Measurements from ENCODE around the gene STPG2.

The STPG2 gene

GRCh38 chr4:97819294-97819693 lies 324.0 kb downstream of the STPG2 start:
- Histone ChIP-seq H3K36me3 (ENCODE audit: control insufficient read depth, insufficient read depth, low read length) (no peaks in the 10 kb centered on the region), H3K9me3 (ENCODE audit: control insufficient read depth, low read length) (no peaks in the 10 kb centered on the region), H3K27ac (ENCODE audit: low read depth, low read length, severe bottlenecking) (no peak overlapping the region), H3K4me3 (ENCODE audit: extremely low read depth, insufficient read depth, low read length, poor library complexity, severe bottlenecking) (no peak overlapping the region), H3K4me1 (ENCODE audit: control insufficient read depth, insufficient read depth, low read length, poor library complexity, severe bottlenecking) (no peaks in the 10 kb centered on the region)
- WGBS, 2 experiments (ENCODE audit: insufficient coverage in 2 of 2) = no CpG with 5 or more reads among the region's 1 CpG

GRCh38 chr4:97812768-97813167 lies 330.5 kb downstream of the STPG2 start:
- H3K4me3 ChIP-seq (ENCODE audit: extremely low read depth, insufficient read depth, low read length, poor library complexity, severe bottlenecking) = no peak overlapping the region
- H3K9me3 ChIP-seq (ENCODE audit: control insufficient read depth, low read length) = no peaks in the 10 kb centered on the region
- 95 to 100% methylated on average over 1 of the region's 1 CpG for WGBS, 2 experiments (ENCODE audit: insufficient coverage in 2 of 2)
- no peaks in the 10 kb centered on the region for H3K36me3 ChIP-seq (ENCODE audit: control insufficient read depth, insufficient read depth, low read length)
- no peaks in the 10 kb centered on the region for H3K4me1 ChIP-seq (ENCODE audit: control insufficient read depth, insufficient read depth, low read length, poor library complexity, severe bottlenecking)
- H3K27ac ChIP-seq (ENCODE audit: low read depth, low read length, severe bottlenecking) = no peak overlapping the region

GRCh38 chr4:97786306-97786920 lies 356.9 kb downstream of the STPG2 start:
- Histone ChIP-seq H3K4me1 (ENCODE audit: control insufficient read depth, insufficient read depth, low read length, poor library complexity, severe bottlenecking) (no peaks in the 10 kb centered on the region), H3K9me3 (ENCODE audit: control insufficient read depth, low read length) (no peaks in the 10 kb centered on the region), H3K27ac (ENCODE audit: low read depth, low read length, severe bottlenecking) (no peak overlapping the region), H3K36me3 (ENCODE audit: control insufficient read depth, insufficient read depth, low read length) (no peaks in the 10 kb centered on the region), H3K4me3 (ENCODE audit: extremely low read depth, insufficient read depth, low read length, poor library complexity, severe bottlenecking) (no peak overlapping the region)
- WGBS, 2 experiments (ENCODE audit: insufficient coverage in 2 of 2) = 100% methylated on average over 1 of the region's 3 CpGs

- no peaks in the 10 kb centered on the region for H3K9me3 ChIP-seq (ENCODE audit: control insufficient read depth, low read length)
- H3K27ac ChIP-seq (ENCODE audit: low read depth, low read length, severe bottlenecking) = no peak overlapping the region
- no peak overlapping the region for H3K4me3 ChIP-seq (ENCODE audit: extremely low read depth, insufficient read depth, low read length, poor library complexity, severe bottlenecking)
- no peaks in the 10 kb centered on the region for H3K4me1 ChIP-seq (ENCODE audit: control insufficient read depth, insufficient read depth, low read length, poor library complexity, severe bottlenecking)
- H3K36me3 ChIP-seq (ENCODE audit: control insufficient read depth, insufficient read depth, low read length) = no peaks in the 10 kb centered on the region
- 86 to 95% methylated on average over 10 of the region's 10 CpGs for WGBS, 2 experiments (ENCODE audit: insufficient coverage in 2 of 2)
Measured at GRCh38 chr4:97778174-97778573, 365.1 kb downstream of the STPG2 start.

- WGBS, 2 experiments (ENCODE audit: insufficient coverage in 2 of 2) = 100% methylated on average over 1 of the region's 2 CpGs
- Histone ChIP-seq H3K4me3 (ENCODE audit: extremely low read depth, insufficient read depth, low read length, poor library complexity, severe bottlenecking) (no peak overlapping the region), H3K36me3 (ENCODE audit: control insufficient read depth, insufficient read depth, low read length) (no peaks in the 10 kb centered on the region), H3K27ac (ENCODE audit: low read depth, low read length, severe bottlenecking) (no peak overlapping the region), H3K4me1 (ENCODE audit: control insufficient read depth, insufficient read depth, low read length, poor library complexity, severe bottlenecking) (no peaks in the 10 kb centered on the region), H3K9me3 (ENCODE audit: control insufficient read depth, low read length) (no peaks in the 10 kb centered on the region)
Measured at GRCh38 chr4:97774347-97774989, 368.8 kb downstream of the STPG2 start.

GRCh38 chr4:97770222-97770621 lies 373.1 kb downstream of the STPG2 start:
- no peaks in the 10 kb centered on the region for H3K9me3 ChIP-seq (ENCODE audit: control insufficient read depth, low read length)
- 92 to 94% methylated on average over 1 of the region's 1 CpG for WGBS, 2 experiments (ENCODE audit: insufficient coverage in 2 of 2)
- no peaks in the 10 kb centered on the region for H3K4me1 ChIP-seq (ENCODE audit: control insufficient read depth, insufficient read depth, low read length, poor library complexity, severe bottlenecking)
- no peak overlapping the region for H3K27ac ChIP-seq (ENCODE audit: low read depth, low read length, severe bottlenecking)
- H3K4me3 ChIP-seq (ENCODE audit: extremely low read depth, insufficient read depth, low read length, poor library complexity, severe bottlenecking) = no peak overlapping the region
- H3K36me3 ChIP-seq (ENCODE audit: control insufficient read depth, insufficient read depth, low read length) = no peaks in the 10 kb centered on the region

GRCh38 chr4:97762115-97762512 lies 381.2 kb downstream of the STPG2 start:
- 40% methylated on average over 1 of the region's 1 CpG; no CpG with 5 or more reads in 1 of the 2 experiments for WGBS, 2 experiments (ENCODE audit: insufficient coverage in 2 of 2)
- H3K27ac ChIP-seq (ENCODE audit: low read depth, low read length, severe bottlenecking) = peak overlapping the region; percentile 26
- no peaks in the 10 kb centered on the region for H3K36me3 ChIP-seq (ENCODE audit: control insufficient read depth, insufficient read depth, low read length)
- no peak overlapping the region for H3K4me3 ChIP-seq (ENCODE audit: extremely low read depth, insufficient read depth, low read length, poor library complexity, severe bottlenecking)
- H3K4me1 ChIP-seq (ENCODE audit: control insufficient read depth, insufficient read depth, low read length, poor library complexity, severe bottlenecking) = peaks cover 3% of the 10 kb centered on the region
- H3K9me3 ChIP-seq (ENCODE audit: control insufficient read depth, low read length) = no peaks in the 10 kb centered on the region

GRCh38 chr4:97761445-97762114 lies 381.7 kb downstream of the STPG2 start:
- no peaks in the 10 kb centered on the region for H3K9me3 ChIP-seq (ENCODE audit: control insufficient read depth, low read length)
- no CpG with 5 or more reads among the region's 2 CpGs for WGBS, 2 experiments (ENCODE audit: insufficient coverage in 2 of 2)
- H3K4me3 ChIP-seq (ENCODE audit: extremely low read depth, insufficient read depth, low read length, poor library complexity, severe bottlenecking) = no peak overlapping the region
- peaks cover 3% of the 10 kb centered on the region for H3K4me1 ChIP-seq (ENCODE audit: control insufficient read depth, insufficient read depth, low read length, poor library complexity, severe bottlenecking)
- peak overlapping the region; percentile 26 for H3K27ac ChIP-seq (ENCODE audit: low read depth, low read length, severe bottlenecking)
- H3K36me3 ChIP-seq (ENCODE audit: control insufficient read depth, insufficient read depth, low read length) = no peaks in the 10 kb centered on the region

GRCh38 chr4:97759785-97760184 lies 383.5 kb downstream of the STPG2 start:
- whole genome bisulfite sequencing, 2 experiments (ENCODE audit: insufficient coverage in 2 of 2) = 51% methylated on average over 2 of the region's 2 CpGs; no CpG with 5 or more reads in 1 of the 2 experiments
- H3K4me1 ChIP-seq (ENCODE audit: control insufficient read depth, insufficient read depth, low read length, poor library complexity, severe bottlenecking) = peaks cover 3% of the 10 kb centered on the region
- no peaks in the 10 kb centered on the region for H3K36me3 ChIP-seq (ENCODE audit: control insufficient read depth, insufficient read depth, low read length)
- no peak overlapping the region for H3K4me3 ChIP-seq (ENCODE audit: extremely low read depth, insufficient read depth, low read length, poor library complexity, severe bottlenecking)
- no peak overlapping the region for H3K27ac ChIP-seq (ENCODE audit: low read depth, low read length, severe bottlenecking)
- H3K9me3 ChIP-seq (ENCODE audit: control insufficient read depth, low read length) = no peaks in the 10 kb centered on the region

- Histone ChIP-seq H3K9me3 (ENCODE audit: control insufficient read depth, low read length) (no peaks in the 10 kb centered on the region), H3K36me3 (ENCODE audit: control insufficient read depth, insufficient read depth, low read length) (no peaks in the 10 kb centered on the region), H3K27ac (ENCODE audit: low read depth, low read length, severe bottlenecking) (no peak overlapping the region), H3K4me1 (ENCODE audit: control insufficient read depth, insufficient read depth, low read length, poor library complexity, severe bottlenecking) (no peaks in the 10 kb centered on the region), H3K4me3 (ENCODE audit: extremely low read depth, insufficient read depth, low read length, poor library complexity, severe bottlenecking) (no peak overlapping the region)
- WGBS, 2 experiments (ENCODE audit: insufficient coverage in 2 of 2) = 86 to 100% methylated on average over 1 of the region's 1 CpG
Measured at GRCh38 chr4:97752599-97752998, 390.7 kb downstream of the STPG2 start.

- Histone ChIP-seq H3K27ac (ENCODE audit: low read depth, low read length, severe bottlenecking) (no peak overlapping the region), H3K4me3 (ENCODE audit: extremely low read depth, insufficient read depth, low read length, poor library complexity, severe bottlenecking) (no peak overlapping the region), H3K36me3 (ENCODE audit: control insufficient read depth, insufficient read depth, low read length) (no peaks in the 10 kb centered on the region), H3K4me1 (ENCODE audit: control insufficient read depth, insufficient read depth, low read length, poor library complexity, severe bottlenecking) (no peaks in the 10 kb centered on the region), H3K9me3 (ENCODE audit: control insufficient read depth, low read length) (no peaks in the 10 kb centered on the region)
- 86% methylated on average over 1 of the region's 3 CpGs; no CpG with 5 or more reads in 1 of the 2 experiments for WGBS, 2 experiments (ENCODE audit: insufficient coverage in 2 of 2)
Measured at GRCh38 chr4:97747945-97748344, 395.3 kb downstream of the STPG2 start.

Data from mesodermal cell (in vitro differentiated cells).